ENCODE results near the gene USP3. TPM values are rescaled to one million over a fixed set of nuclear protein-coding genes. Genes with fewer than 3 reads are reported as not detected.

The USP3 gene
- total and polyA plus RNA-seq, 5 donors from 2014 or later = 49.5 to 223 (median 55.7) TPM

- H3K9me3 ChIP-seq (ENCODE audit: control insufficient read depth in 2 of 2, low read length in 2 of 2) = no peaks in the 10 kb centered on the region
- H3K4me3 Mint-ChIP-seq = peak overlapping the region; percentile 92 to 99 (median 98)
- H3K27me3 Mint-ChIP-seq = peaks cover 6% of the 10 kb centered on the region
- H3K27ac Mint-ChIP-seq = peak overlapping the region; percentile 88 to 94 (median 94)
- no peaks in the 10 kb centered on the region for H3K9me3 Mint-ChIP-seq
- peak overlapping the region; percentile 99 for H3K27ac ChIP-seq (ENCODE audit: insufficient read depth, low read length, poor library complexity, severe bottlenecking)
- H3K4me3 ChIP-seq (ENCODE audit: low read depth, low read length) = peak overlapping the region; percentile 96
- DNase-seq (peak in 1 of 3 donors; percentile 24), ATAC-seq (ENCODE audit: low read depth in 2 of 2) (no peak)
- H3K4me1 Mint-ChIP-seq = peaks cover 34 to 75% (median 67%) of the 10 kb centered on the region in 4 donors
- H3K36me3 ChIP-seq (ENCODE audit: control insufficient read depth, insufficient read depth, low read length) = no peaks in the 10 kb centered on the region
- H3K27me3 ChIP-seq (ENCODE audit: control insufficient read depth, insufficient read depth, low read length) = no peaks in the 10 kb centered on the region
- peaks cover 85% of the 10 kb centered on the region for H3K4me1 ChIP-seq (ENCODE audit: control insufficient read depth, insufficient read depth, low read length, poor library complexity, severe bottlenecking)
- H3K36me3 Mint-ChIP-seq = no peaks in the 10 kb centered on the region
These were observed 1.4 kb downstream of the USP3 start for GRCh38 chr15:63505842-63506222.

GRCh38 chr15:63506537-63507035 lies 2.2 kb downstream of the USP3 start:
- H3K9me3 ChIP-seq (ENCODE audit: control insufficient read depth in 2 of 2, low read length in 2 of 2) = no peaks in the 10 kb centered on the region
- peak overlapping the region; percentile 88 to 94 (median 93) for H3K27ac Mint-ChIP-seq
- ATAC-seq (ENCODE audit: low read depth in 2 of 2) (no peak), DNase-seq (peak in 2 of 3 donors; percentile 36 to 72)
- no peaks in the 10 kb centered on the region for H3K36me3 Mint-ChIP-seq
- peaks cover 85% of the 10 kb centered on the region for H3K4me1 ChIP-seq (ENCODE audit: control insufficient read depth, insufficient read depth, low read length, poor library complexity, severe bottlenecking)
- H3K4me3 Mint-ChIP-seq = peak overlapping the region; percentile 92 to 99 (median 98)
- no peaks in the 10 kb centered on the region for H3K27me3 ChIP-seq (ENCODE audit: control insufficient read depth, insufficient read depth, low read length)
- peak overlapping the region; percentile 99 for H3K27ac ChIP-seq (ENCODE audit: insufficient read depth, low read length, poor library complexity, severe bottlenecking)
- H3K36me3 ChIP-seq (ENCODE audit: control insufficient read depth, insufficient read depth, low read length) = no peaks in the 10 kb centered on the region
- H3K9me3 Mint-ChIP-seq = no peaks in the 10 kb centered on the region
- H3K4me1 Mint-ChIP-seq = peaks cover 36 to 78% (median 66%) of the 10 kb centered on the region in 4 donors
- H3K27me3 Mint-ChIP-seq = peaks cover 6% of the 10 kb centered on the region
- H3K4me3 ChIP-seq (ENCODE audit: low read depth, low read length) = peak overlapping the region; percentile 96

- Mint-ChIP-seq H3K36me3 (no peaks in the 10 kb centered on the region), H3K4me3 (peak overlapping the region; percentile 46 to 98 (median 70)), H3K9me3 (no peaks in the 10 kb centered on the region), H3K27me3 (peaks cover 6% of the 10 kb centered on the region), H3K27ac (peak overlapping the region; percentile 34 to 65 (median 44)), H3K4me1 (peaks cover 36 to 78% (median 66%) of the 10 kb centered on the region in 4 donors)
- peak overlapping the region; percentile 99 for H3K27ac ChIP-seq (ENCODE audit: insufficient read depth, low read length, poor library complexity, severe bottlenecking)
- no peaks in the 10 kb centered on the region for H3K27me3 ChIP-seq (ENCODE audit: control insufficient read depth, insufficient read depth, low read length)
- peak overlapping the region; percentile 96 for H3K4me3 ChIP-seq (ENCODE audit: low read depth, low read length)
- peaks cover 81% of the 10 kb centered on the region for H3K4me1 ChIP-seq (ENCODE audit: control insufficient read depth, insufficient read depth, low read length, poor library complexity, severe bottlenecking)
- ATAC-seq (ENCODE audit: low read depth in 2 of 2) (no peak), DNase-seq (peak in 1 of 3 donors; percentile 29)
- H3K36me3 ChIP-seq (ENCODE audit: control insufficient read depth, insufficient read depth, low read length) = no peaks in the 10 kb centered on the region
- H3K9me3 ChIP-seq (ENCODE audit: control insufficient read depth in 2 of 2, low read length in 2 of 2) = no peaks in the 10 kb centered on the region
These were observed 3.8 kb downstream of the USP3 start for GRCh38 chr15:63507878-63508818.

- ATAC-seq (ENCODE audit: low read depth in 2 of 2) (no peak), DNase-seq (no peak)
- H3K27ac ChIP-seq (ENCODE audit: insufficient read depth, low read length, poor library complexity, severe bottlenecking) = peak overlapping the region; percentile 45
- no peaks in the 10 kb centered on the region for H3K36me3 ChIP-seq (ENCODE audit: control insufficient read depth, insufficient read depth, low read length)
- Mint-ChIP-seq H3K4me3 (peak overlapping the region; percentile 46 to 92 (median 76)), H3K27me3 (peaks cover 6% of the 10 kb centered on the region), H3K36me3 (no peaks in the 10 kb centered on the region), H3K9me3 (no peaks in the 10 kb centered on the region), H3K4me1 (peaks cover 38 to 80% (median 67%) of the 10 kb centered on the region in 4 donors), H3K27ac (peak overlapping the region; percentile 33 to 44 (median 34))
- H3K4me1 ChIP-seq (ENCODE audit: control insufficient read depth, insufficient read depth, low read length, poor library complexity, severe bottlenecking) = peaks cover 83% of the 10 kb centered on the region
- no peaks in the 10 kb centered on the region for H3K27me3 ChIP-seq (ENCODE audit: control insufficient read depth, insufficient read depth, low read length)
- peak overlapping the region; percentile 96 for H3K4me3 ChIP-seq (ENCODE audit: low read depth, low read length)
- H3K9me3 ChIP-seq (ENCODE audit: control insufficient read depth in 2 of 2, low read length in 2 of 2) = no peaks in the 10 kb centered on the region
These were observed 4.9 kb downstream of the USP3 start for GRCh38 chr15:63509056-63509954.

- Histone ChIP-seq H3K36me3 (ENCODE audit: control insufficient read depth, insufficient read depth, low read length) (no peaks in the 10 kb centered on the region), H3K27ac (ENCODE audit: insufficient read depth, low read length, poor library complexity, severe bottlenecking) (peak overlapping the region; percentile 45), H3K9me3 (ENCODE audit: control insufficient read depth in 2 of 2, low read length in 2 of 2) (no peaks in the 10 kb centered on the region), H3K4me3 (ENCODE audit: low read depth, low read length) (peak overlapping the region; percentile 96), H3K27me3 (ENCODE audit: control insufficient read depth, insufficient read depth, low read length) (no peaks in the 10 kb centered on the region), H3K4me1 (ENCODE audit: control insufficient read depth, insufficient read depth, low read length, poor library complexity, severe bottlenecking) (peaks cover 92% of the 10 kb centered on the region)
- Mint-ChIP-seq H3K4me3 (peak overlapping the region; percentile 39 to 77 (median 58)), H3K27me3 (peaks cover 6% of the 10 kb centered on the region), H3K27ac (peak overlapping the region; percentile 34 to 75 (median 62)), H3K36me3 (no peaks in the 10 kb centered on the region), H3K4me1 (peaks cover 44 to 89% (median 76%) of the 10 kb centered on the region in 4 donors), H3K9me3 (no peaks in the 10 kb centered on the region)
- DNase-seq (peak in 1 of 3 donors; percentile 57), ATAC-seq (ENCODE audit: low read depth in 2 of 2) (peak; percentile 56 to 57)
These were observed 5.9 kb downstream of the USP3 start for GRCh38 chr15:63509955-63510940.

- H3K27ac Mint-ChIP-seq = peak overlapping the region; percentile 48 to 81 (median 66)
- no peak overlapping the region for H3K4me3 ChIP-seq (ENCODE audit: low read depth, low read length)
- no peaks in the 10 kb centered on the region for H3K9me3 Mint-ChIP-seq
- peak overlapping the region; percentile 40 to 79 (median 58) for H3K4me3 Mint-ChIP-seq
- H3K27ac ChIP-seq (ENCODE audit: insufficient read depth, low read length, poor library complexity, severe bottlenecking) = no peak overlapping the region
- peaks cover 95% of the 10 kb centered on the region for H3K4me1 ChIP-seq (ENCODE audit: control insufficient read depth, insufficient read depth, low read length, poor library complexity, severe bottlenecking)
- ATAC-seq (ENCODE audit: low read depth in 2 of 2) (no peak), DNase-seq (no peak)
- H3K27me3 Mint-ChIP-seq = no peaks in the 10 kb centered on the region
- H3K36me3 ChIP-seq (ENCODE audit: control insufficient read depth, insufficient read depth, low read length) = no peaks in the 10 kb centered on the region
- no peaks in the 10 kb centered on the region for H3K9me3 ChIP-seq (ENCODE audit: control insufficient read depth in 2 of 2, low read length in 2 of 2)
- no peaks in the 10 kb centered on the region for H3K27me3 ChIP-seq (ENCODE audit: control insufficient read depth, insufficient read depth, low read length)
- no peaks in the 10 kb centered on the region for H3K36me3 Mint-ChIP-seq
- peaks cover 42 to 93% (median 78%) of the 10 kb centered on the region in 4 donors for H3K4me1 Mint-ChIP-seq
These were observed 7.8 kb downstream of the USP3 start for GRCh38 chr15:63512148-63512547.
